KMS-11 (cell line): ENCODE results near the gene ENOX1.
"Not testable (repeated sequence)": the region's sequence is repeated elsewhere in the genome, so short reads cannot be mapped to it uniquely, and the experiment has no call there.

ENCODE experiments used
- H2AFZ ChIP-seq: fragments of 200-600 bp; sonication (generic); 2 replicates; pipeline ENCODE4 v1.6.1; 2016; ENCODE audit warnings: antibody characterized with exemption, mixed run types, low read depth
- H3K27ac ChIP-seq: fragments of 200-600 bp; sonication (generic); 2 replicates; pipeline ENCODE4 v1.6.1; 2016; ENCODE audit warnings: mild to moderate bottlenecking, mixed run types
- H3K27me3 ChIP-seq: fragments of 200-600 bp; sonication (generic); 2 replicates; pipeline ENCODE4 v1.6.1; 2017; ENCODE audit warnings: mild to moderate bottlenecking, low read depth, mixed run types, moderate library complexity; ENCODE audit not compliant: insufficient read depth
- H3K36me3 ChIP-seq: fragments of 200-600 bp; sonication (generic); 2 replicates; pipeline ENCODE4 v1.6.1; 2017; ENCODE audit warnings: mild to moderate bottlenecking, mixed run types; ENCODE audit not compliant: insufficient read depth
- H3K4me1 ChIP-seq: fragments of 200-600 bp; sonication (generic); 2 replicates; pipeline ENCODE4 v1.6.1; 2016; ENCODE audit warnings: mild to moderate bottlenecking, low read depth, mixed run types; ENCODE audit not compliant: poor library complexity, severe bottlenecking
- H3K4me2 ChIP-seq: fragments of 200-600 bp; sonication (generic); 2 replicates; pipeline ENCODE4 v1.7.0; 2016; ENCODE audit warnings: mild to moderate bottlenecking, mixed run types
- H3K4me3 ChIP-seq: fragments of 200-600 bp; sonication (generic); IDR thresholded peaks from 2 replicates; pipeline ENCODE4 v1.6.1; 2017; ENCODE audit warnings: low read depth, low read length, mixed read lengths; ENCODE audit not compliant: insufficient read depth
- H3K79me2 ChIP-seq: fragments of 200-600 bp; sonication (generic); 2 replicates; pipeline ENCODE4 v1.6.1; 2016; ENCODE audit warnings: low read depth, mixed run types; ENCODE audit not compliant: insufficient read depth
- H3K9ac ChIP-seq: fragments of 200-600 bp; sonication (generic); 2 replicates; pipeline ENCODE4 v1.6.1; 2016; ENCODE audit warnings: mild to moderate bottlenecking, mixed run types
- H4K20me1 ChIP-seq: fragments of 200-600 bp; sonication (generic); 2 replicates; pipeline ENCODE4 v1.6.1; 2016; ENCODE audit warnings: mild to moderate bottlenecking, mixed run types; ENCODE audit not compliant: insufficient read depth
- TF ChIP-seq, protein P1 (sequence below): fragments of 200-600 bp; sonication (generic); conservative IDR thresholded peaks from 2 replicates; pipeline ENCODE4 v1.6.1; 2017; ENCODE audit warnings: low read depth, mild to moderate bottlenecking, antibody characterized with exemption, low read length, moderate library complexity, mixed read lengths

ENOX1 gene

DNA sequence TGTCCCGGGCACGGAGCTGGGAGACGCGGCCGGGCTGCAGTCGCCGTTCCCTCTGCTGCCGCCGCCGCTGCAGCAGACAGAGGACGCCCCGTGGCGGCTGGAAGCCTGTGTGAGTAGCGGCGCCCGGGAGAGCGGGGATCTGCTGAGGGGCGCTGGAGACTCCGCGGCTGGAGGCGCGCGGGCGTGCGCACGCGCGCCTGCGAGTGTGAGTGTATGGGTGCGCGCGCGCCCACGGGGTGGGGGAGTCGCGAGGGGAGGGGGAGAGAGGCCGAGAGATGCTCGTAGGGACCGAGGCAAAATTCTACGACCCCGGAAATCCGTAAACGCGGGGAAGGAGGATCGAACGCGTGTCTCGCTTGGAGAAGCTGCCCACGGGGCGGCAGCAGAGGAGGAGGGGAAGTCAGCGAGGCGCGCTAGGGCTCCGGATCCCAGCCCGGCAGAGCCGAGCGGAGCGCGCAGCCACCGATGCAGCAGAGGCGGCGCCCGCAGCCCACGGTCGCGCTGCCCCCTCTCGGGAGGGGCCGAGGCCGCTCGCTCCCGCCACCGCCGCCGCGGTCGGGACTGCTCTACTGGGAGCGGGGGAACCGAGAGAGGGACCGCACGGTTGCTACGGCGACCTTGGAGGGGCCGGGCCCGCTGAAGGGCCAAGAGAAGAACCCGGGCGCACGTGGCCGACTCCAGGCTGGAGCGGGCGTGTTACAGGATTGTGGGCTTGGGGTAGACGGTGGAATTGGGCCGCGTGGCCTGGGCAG is at the start of gene ENOX1:
Gene ENOX1, minus strand, starts transcription at position 207 of the 752 bp plus-strand sequence.
- Histone ChIP-seq H3K9ac (peak within 1 kb of the TSS; percentile 84), H2AFZ (peak within 1 kb of the TSS; percentile 71), H3K79me2 (no peaks in the 10 kb centered on the region), H3K4me2 (peak within 1 kb of the TSS; percentile 76), H3K4me1 (peaks cover 13% of the 10 kb centered on the region), H3K27ac (peak within 1 kb of the TSS; percentile 67), H3K36me3 (no peaks in the 10 kb centered on the region), H4K20me1 (no peaks in the 10 kb centered on the region), H3K27me3 (no peaks in the 10 kb centered on the region), H3K4me3 (no peak within 1 kb of the TSS)
- TF ChIP-seq, protein P1, sequence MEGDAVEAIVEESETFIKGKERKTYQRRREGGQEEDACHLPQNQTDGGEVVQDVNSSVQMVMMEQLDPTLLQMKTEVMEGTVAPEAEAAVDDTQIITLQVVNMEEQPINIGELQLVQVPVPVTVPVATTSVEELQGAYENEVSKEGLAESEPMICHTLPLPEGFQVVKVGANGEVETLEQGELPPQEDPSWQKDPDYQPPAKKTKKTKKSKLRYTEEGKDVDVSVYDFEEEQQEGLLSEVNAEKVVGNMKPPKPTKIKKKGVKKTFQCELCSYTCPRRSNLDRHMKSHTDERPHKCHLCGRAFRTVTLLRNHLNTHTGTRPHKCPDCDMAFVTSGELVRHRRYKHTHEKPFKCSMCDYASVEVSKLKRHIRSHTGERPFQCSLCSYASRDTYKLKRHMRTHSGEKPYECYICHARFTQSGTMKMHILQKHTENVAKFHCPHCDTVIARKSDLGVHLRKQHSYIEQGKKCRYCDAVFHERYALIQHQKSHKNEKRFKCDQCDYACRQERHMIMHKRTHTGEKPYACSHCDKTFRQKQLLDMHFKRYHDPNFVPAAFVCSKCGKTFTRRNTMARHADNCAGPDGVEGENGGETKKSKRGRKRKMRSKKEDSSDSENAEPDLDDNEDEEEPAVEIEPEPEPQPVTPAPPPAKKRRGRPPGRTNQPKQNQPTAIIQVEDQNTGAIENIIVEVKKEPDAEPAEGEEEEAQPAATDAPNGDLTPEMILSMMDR: no peak

DNA sequence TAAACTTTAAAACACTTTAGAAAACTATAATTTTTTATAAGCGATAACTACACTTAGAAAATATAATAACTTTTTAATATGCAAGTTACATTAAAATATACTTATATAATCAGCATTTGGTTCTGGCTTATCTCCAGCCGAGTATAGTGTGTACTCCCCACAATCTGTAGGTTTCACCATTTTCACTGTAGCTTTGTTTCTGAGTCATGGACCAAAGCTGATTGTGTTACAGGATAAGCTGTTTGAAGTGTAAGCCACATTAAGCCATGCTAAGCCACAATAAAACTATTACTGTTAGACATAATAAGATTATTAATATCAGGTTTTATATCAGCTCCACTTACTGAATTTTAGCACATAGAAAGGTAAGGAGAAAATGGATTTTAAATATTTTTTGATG is 48.9 kb upstream of the ENOX1 start:
- H3K79me2 ChIP-seq: no peaks in the 10 kb centered on the region
- no peak overlapping the region for H3K27ac ChIP-seq
- H3K4me1 ChIP-seq: no peaks in the 10 kb centered on the region
- H3K27me3 ChIP-seq: no peaks in the 10 kb centered on the region
- H3K36me3 ChIP-seq: no peaks in the 10 kb centered on the region
- no peak overlapping the region for H3K9ac ChIP-seq
- H3K4me3 ChIP-seq: no peak overlapping the region
- H2AFZ ChIP-seq: no peak overlapping the region
- TF ChIP-seq, protein P1: no peak
- H4K20me1 ChIP-seq: no peaks in the 10 kb centered on the region
- no peak overlapping the region for H3K4me2 ChIP-seq

DNA sequence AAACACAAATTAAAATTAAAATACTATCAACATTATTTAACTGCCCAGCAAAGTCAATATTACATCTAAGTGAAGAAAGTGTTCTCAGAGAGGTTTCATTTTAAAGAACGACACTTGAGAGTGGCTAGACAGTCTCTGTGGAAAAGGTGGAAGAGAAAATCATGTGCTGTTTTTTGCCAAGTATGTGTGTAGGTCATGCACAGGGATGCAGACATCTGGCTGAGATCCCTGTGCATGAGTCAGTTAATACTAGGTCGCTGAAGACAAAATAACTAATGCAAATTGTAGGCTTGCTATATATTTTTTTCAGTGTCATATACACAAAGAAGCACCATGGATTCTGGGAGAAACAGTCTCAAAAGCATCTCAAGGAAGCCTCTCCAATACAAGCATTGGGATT is 44.3 kb upstream of the ENOX1 start:
- Histone ChIP-seq H3K4me3 (no peak overlapping the region), H2AFZ (no peak overlapping the region)
- TF ChIP-seq, protein P1: no peak

DNA sequence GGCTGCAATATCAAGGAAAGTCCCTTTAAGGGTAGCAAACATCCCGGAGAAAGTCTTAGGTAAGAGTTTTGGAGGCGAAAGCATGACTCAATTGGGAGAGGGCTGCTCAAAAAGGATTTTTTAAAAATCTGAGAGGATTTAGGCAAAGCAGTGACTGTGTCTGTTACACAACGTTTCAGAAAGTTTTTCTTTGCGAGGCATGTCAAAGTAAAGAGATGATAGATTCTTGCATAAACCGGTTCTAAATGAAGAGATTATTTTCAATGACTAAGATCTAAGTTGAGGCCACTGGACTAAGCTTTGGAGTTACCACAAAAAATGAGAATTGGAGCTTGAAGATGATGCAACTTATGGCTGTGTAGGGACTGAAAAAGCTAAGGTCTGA is 43.7 kb upstream of the ENOX1 start:
- Histone ChIP-seq H3K4me3 (no peak overlapping the region), H3K4me1 (no peaks in the 10 kb centered on the region), H3K4me2 (no peak overlapping the region), H3K79me2 (no peaks in the 10 kb centered on the region), H3K36me3 (no peaks in the 10 kb centered on the region), H2AFZ (no peak overlapping the region), H3K27ac (no peak overlapping the region), H4K20me1 (no peaks in the 10 kb centered on the region), H3K27me3 (no peaks in the 10 kb centered on the region), H3K9ac (no peak overlapping the region)
- TF ChIP-seq, protein P1: no peak

More for the DNA sequence above, 44.3 kb upstream of the ENOX1 start:
- H4K20me1 ChIP-seq: no peaks in the 10 kb centered on the region
- H3K27ac ChIP-seq: no peak overlapping the region
- H3K79me2 ChIP-seq: no peaks in the 10 kb centered on the region
- H3K27me3 ChIP-seq: no peaks in the 10 kb centered on the region
- no peak overlapping the region for H3K4me2 ChIP-seq
- no peak overlapping the region for H3K9ac ChIP-seq
- H3K4me1 ChIP-seq: no peaks in the 10 kb centered on the region
- no peaks in the 10 kb centered on the region for H3K36me3 ChIP-seq

DNA sequence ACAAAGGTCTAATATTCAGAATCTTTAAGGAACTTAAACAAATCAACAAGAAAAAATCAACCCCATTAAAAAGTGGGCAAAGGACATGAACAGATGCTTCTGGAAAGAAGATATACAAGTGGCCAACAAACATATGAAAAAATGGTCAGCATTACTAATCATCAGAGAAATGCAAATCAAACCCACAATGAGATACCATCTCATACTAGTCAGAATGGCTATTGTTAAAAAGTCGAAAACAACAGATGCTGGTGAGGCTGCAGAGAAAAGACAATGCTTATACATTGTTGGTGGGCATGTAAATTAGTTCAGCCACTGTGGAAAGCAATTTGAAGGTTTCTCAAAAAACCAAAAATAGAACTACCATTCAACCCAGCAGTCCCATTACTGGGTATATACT is 37.9 kb upstream of the ENOX1 start:
- H3K27me3 ChIP-seq, H3K4me1 ChIP-seq, H4K20me1 ChIP-seq, H3K27ac ChIP-seq, H3K9ac ChIP-seq, H3K79me2 ChIP-seq, H3K36me3 ChIP-seq, H3K4me2 ChIP-seq, H2AFZ ChIP-seq, H3K4me3 ChIP-seq: not testable (repeated sequence)
